ENCODE data around the gene STMN1.

Gene STMN1

DNA sequence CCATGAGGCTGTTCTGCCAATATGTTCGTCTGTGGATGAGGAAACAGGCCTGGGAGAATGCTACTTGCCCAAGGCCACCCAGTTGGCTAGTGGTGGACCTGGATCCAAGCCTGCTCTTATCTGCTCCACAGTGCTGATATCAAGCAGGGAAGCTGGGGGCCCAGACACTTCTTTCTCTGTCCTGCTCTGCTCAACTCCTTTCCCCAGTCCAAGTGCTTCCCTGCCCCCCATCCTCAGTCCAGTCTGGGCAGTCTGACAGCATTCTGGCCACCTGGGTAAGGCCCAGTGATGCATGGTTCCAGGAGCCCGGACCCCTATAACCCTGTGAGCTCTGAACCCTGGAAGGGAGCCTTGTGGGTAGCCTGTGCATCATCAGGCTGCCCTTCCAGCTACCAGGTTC is 26.5 kb downstream of the STMN1 start:
- Mint-ChIP-seq H3K9me3 (no peaks in the 10 kb centered on the region), H3K27me3 (no peaks in the 10 kb centered on the region), H3K27ac (ENCODE audit: low read depth) (no peak overlapping the region), H3K36me3 (ENCODE audit: insufficient read depth) (peaks cover 4% of the 10 kb centered on the region), H3K4me3 (no peak overlapping the region), H3K4me1 (peaks cover 14% of the 10 kb centered on the region)
- DNase-seq (ENCODE audit: low spot score in 2 of 2): no peak
- no peak for ATAC-seq (replicated peaks; ENCODE audit: extremely low read depth, poor library complexity, severe bottlenecking)

DNA sequence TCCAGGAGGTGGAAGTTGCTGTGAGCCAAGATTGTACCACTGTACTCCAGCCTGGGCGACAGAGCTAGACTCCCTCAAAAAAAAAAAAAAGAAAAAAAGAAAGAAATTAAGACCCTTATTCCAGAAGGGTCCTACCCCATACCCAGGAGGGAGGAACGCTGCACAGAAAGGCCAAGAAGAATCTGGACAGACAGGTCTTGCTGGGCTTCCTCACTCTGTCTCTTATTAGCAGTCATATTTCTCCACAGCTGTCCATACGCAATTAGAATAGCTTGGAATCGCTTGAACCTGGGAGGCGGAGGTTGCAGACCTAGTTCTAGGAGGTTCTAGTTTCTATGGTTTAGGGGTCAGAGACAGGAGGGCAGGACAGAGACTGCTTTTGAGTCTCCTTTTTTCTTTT is 27.5 kb downstream of the STMN1 start:
- Mint-ChIP-seq H3K4me1 (peaks cover 14% of the 10 kb centered on the region), H3K27ac (ENCODE audit: low read depth) (no peak overlapping the region), H3K36me3 (ENCODE audit: insufficient read depth) (peaks cover 4% of the 10 kb centered on the region), H3K9me3 (no peaks in the 10 kb centered on the region), H3K27me3 (no peaks in the 10 kb centered on the region), H3K4me3 (no peak overlapping the region)
- no peak for ATAC-seq (replicated peaks; ENCODE audit: extremely low read depth, poor library complexity, severe bottlenecking)
- no peak for DNase-seq (ENCODE audit: low spot score in 2 of 2)

DNA sequence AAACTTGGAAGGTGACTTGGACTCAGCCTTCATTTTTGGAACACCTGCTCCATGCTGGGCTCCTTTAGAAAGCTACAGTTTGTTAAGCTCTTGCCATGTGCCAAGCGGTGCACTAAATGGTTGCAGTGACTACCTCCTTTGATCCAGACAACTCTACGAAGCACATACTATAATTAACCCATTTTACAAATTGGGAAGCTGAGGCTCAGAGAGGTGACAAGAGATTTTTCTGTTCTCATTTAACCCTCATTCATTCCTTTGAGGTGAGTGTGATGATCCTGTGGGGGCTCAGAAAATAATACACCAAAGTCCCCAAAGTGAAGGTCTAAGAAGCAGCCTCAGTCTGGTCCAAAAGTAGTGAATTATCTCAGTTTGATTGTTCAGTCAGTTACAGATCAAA is 29.1 kb downstream of the STMN1 start:
- Mint-ChIP-seq H3K36me3 (ENCODE audit: insufficient read depth) (peaks cover 4% of the 10 kb centered on the region), H3K27me3 (no peaks in the 10 kb centered on the region), H3K9me3 (no peaks in the 10 kb centered on the region), H3K4me3 (no peak overlapping the region), H3K27ac (ENCODE audit: low read depth) (no peak overlapping the region), H3K4me1 (peaks cover 14% of the 10 kb centered on the region)
- DNase-seq (ENCODE audit: low spot score in 2 of 2) (no peak), ATAC-seq (replicated peaks; ENCODE audit: extremely low read depth, poor library complexity, severe bottlenecking) (no peak)

DNA sequence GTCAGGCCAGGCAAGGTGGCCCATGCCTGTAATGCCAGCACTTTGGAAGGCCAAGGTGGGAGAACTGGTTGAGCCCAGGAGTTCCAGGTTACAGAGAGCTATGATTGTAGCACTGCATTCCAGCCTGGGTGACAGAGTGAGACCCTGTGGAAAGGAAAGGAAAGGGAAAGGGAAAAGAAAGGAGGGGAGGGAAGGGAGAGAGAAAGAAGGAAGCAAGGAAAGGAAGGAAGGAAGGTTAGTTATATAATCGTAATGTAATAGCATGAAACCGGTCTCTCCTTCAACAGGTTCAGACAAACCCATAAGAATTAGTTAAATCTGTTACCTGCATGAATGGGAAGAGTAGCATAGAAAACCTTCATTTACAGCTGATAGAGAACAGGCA is 29.5 kb downstream of the STMN1 start:
- H3K4me3 Mint-ChIP-seq: no peak overlapping the region
- peaks cover 14% of the 10 kb centered on the region for H3K4me1 Mint-ChIP-seq
- no peak for DNase-seq (ENCODE audit: low spot score in 2 of 2)

DNA sequence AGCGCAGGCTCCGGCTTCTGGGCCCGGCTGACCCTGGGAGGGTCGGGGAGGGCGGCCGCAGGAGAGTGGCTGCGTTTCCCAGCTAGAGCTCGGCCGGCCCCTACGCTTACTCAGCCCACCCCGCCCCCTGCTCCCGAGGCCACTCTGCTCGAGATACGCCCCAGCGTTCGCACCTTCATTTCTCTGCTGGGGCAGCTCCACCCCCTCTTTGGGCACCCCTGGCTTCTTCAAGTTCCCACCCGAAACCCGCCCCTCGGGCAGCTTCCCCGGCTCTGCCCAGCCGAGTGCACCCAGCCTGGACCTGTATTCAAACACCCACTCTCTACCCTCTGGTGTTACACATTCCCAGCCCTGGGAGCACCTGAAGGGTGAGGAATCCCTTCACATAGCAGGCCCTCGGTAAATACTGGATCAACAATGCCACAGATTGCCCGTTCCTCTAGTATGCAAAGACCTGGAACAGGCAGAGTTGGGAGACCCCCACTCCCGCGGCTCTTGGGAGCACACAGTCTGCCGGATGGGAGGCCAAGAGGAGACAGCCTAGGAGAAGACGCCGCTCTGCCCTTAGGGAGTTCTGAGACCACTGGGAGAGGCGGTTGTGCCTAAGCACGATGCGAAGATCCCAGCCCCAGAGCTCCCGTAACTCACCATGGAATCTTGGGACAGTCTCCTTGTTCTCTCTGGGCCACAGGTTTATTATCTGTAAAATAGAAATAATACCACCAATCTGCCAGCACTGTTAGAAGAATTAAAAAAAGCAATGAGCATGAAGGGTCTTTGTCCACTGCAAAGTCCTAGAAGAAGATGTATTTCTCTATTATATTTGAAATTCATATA is 30.1 kb downstream of the STMN1 start:
- no peak for DNase-seq (ENCODE audit: low spot score in 2 of 2)
- Mint-ChIP-seq H3K4me1 (peaks cover 14% of the 10 kb centered on the region), H3K36me3 (ENCODE audit: insufficient read depth) (peaks cover 4% of the 10 kb centered on the region), H3K4me3 (peak overlapping the region; percentile 73), H3K27me3 (no peaks in the 10 kb centered on the region), H3K27ac (ENCODE audit: low read depth) (peak overlapping the region; percentile 30), H3K9me3 (no peaks in the 10 kb centered on the region)
- peak; percentile 39 for ATAC-seq (replicated peaks; ENCODE audit: extremely low read depth, poor library complexity, severe bottlenecking)

More for the DNA sequence above, 29.5 kb downstream of the STMN1 start:
- peaks cover 4% of the 10 kb centered on the region for H3K36me3 Mint-ChIP-seq (ENCODE audit: insufficient read depth)
- H3K27ac Mint-ChIP-seq (ENCODE audit: low read depth): peak overlapping the region; percentile 30
- ATAC-seq (replicated peaks; ENCODE audit: extremely low read depth, poor library complexity, severe bottlenecking): no peak
- H3K9me3 Mint-ChIP-seq: no peaks in the 10 kb centered on the region
- no peaks in the 10 kb centered on the region for H3K27me3 Mint-ChIP-seq

DNA sequence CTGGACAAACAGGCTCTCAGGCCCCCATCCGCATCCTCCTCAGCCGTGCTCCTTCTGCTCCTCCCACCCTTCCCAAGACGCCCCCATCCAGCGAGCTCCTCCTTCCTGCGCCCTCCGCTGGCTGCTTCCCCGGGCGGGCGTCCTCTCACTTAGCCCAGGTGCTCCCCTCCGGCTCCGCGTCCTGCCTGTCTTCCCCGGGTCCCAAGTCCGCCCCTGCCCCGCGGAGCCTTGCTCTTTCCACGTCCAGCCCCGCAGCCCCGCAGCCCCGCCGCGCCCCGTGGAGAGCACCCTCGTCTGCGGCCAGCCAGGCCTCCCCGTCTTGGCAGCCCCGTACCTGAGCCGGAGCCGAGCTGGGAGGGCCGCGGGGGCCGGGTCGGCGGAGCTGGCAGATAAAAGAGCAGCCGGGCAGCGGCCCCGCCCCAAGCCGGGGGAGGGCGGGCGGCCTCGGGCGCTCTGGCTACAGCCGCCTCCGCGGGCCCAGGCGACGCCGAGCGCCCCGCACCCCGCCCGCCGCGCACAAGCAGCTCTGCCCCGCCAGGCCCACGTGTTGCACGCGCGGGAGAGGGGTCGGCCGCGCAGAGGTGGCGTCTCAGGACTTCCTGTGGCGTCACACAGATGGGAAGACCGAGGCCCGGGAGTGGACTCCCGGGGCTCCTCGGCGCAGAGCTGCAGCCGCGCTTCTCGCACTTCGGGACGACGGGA is 30.9 kb downstream of the STMN1 start, which contains the start of gene PAQR7:
PAQR7 (minus strand) TSS at position 555 of the 702 bp plus-strand sequence. CDS start 11,869 bp downstream, outside the sequence.
- H3K27me3 Mint-ChIP-seq: no peaks in the 10 kb centered on the region
- peaks cover 4% of the 10 kb centered on the region for H3K36me3 Mint-ChIP-seq (ENCODE audit: insufficient read depth)
- peak; percentile 25 to 37 for DNase-seq (ENCODE audit: low spot score in 2 of 2)
- peaks cover 14% of the 10 kb centered on the region for H3K4me1 Mint-ChIP-seq
- H3K27ac Mint-ChIP-seq (ENCODE audit: low read depth): peak within 1 kb of the TSS; percentile 30
- H3K4me3 Mint-ChIP-seq: peak within 1 kb of the TSS; percentile 73
- ATAC-seq (replicated peaks; ENCODE audit: extremely low read depth, poor library complexity, severe bottlenecking): peak; percentile 76
- no peaks in the 10 kb centered on the region for H3K9me3 Mint-ChIP-seq

DNA sequence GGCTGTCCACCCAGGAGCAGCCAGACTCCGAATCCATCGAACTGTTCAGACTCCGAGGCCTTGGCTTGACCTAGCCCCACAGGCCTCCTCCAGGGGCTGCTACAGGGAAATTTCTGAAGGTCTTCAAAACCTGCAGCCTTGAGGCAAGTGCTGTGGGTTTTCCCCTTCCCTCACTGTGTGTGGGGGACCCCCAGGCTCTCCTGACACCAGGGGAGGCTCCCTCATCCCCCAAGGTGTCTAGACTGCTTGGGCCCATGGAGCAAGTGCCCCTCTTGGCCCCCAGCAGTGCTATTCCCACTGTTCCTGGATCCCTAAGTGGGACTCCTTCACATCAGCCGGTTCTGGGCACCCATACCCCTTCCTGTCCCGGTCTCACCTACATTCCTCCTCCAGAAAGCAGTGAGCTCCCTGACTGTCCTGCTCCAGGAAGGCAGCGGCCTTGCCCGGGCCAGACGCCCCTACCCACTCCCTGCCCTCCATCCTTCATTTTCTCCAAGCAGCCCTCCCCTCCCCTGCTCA is 31.5 kb downstream of the STMN1 start:
- DNase-seq (ENCODE audit: low spot score in 2 of 2) (no peak), ATAC-seq (replicated peaks; ENCODE audit: extremely low read depth, poor library complexity, severe bottlenecking) (peak; percentile 11)
- no peak overlapping the region for H3K27ac Mint-ChIP-seq (ENCODE audit: low read depth)
- H3K4me3 Mint-ChIP-seq: peak overlapping the region; percentile 73
- no peaks in the 10 kb centered on the region for H3K27me3 Mint-ChIP-seq
- no peaks in the 10 kb centered on the region for H3K9me3 Mint-ChIP-seq
- H3K4me1 Mint-ChIP-seq: peaks cover 14% of the 10 kb centered on the region
- H3K36me3 Mint-ChIP-seq (ENCODE audit: insufficient read depth): peaks cover 4% of the 10 kb centered on the region

DNA sequence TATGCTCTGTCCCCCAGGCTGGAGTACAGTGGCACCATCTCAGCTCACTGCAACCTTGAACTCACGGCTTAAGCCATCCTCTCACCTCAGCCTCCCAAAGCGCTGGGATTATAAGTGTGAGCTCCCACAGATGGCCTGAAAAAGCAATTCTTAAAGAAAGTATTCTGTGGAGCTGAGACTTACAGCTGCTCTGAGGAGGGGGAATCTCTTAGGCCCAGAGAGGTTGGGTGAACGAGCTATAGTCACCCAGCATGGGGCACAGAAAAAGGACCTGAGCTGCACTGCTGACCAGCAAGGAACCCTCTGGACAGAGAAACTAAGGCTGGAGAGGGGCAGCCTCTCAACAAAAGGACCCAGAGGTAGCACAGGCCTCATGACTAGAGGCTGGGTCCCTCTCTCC is 32.0 kb downstream of the STMN1 start:
- H3K36me3 Mint-ChIP-seq (ENCODE audit: insufficient read depth): peaks cover 4% of the 10 kb centered on the region
- no peak overlapping the region for H3K27ac Mint-ChIP-seq (ENCODE audit: low read depth)
- no peaks in the 10 kb centered on the region for H3K9me3 Mint-ChIP-seq
- peaks cover 14% of the 10 kb centered on the region for H3K4me1 Mint-ChIP-seq
- ATAC-seq (replicated peaks; ENCODE audit: extremely low read depth, poor library complexity, severe bottlenecking) (no peak), DNase-seq (ENCODE audit: low spot score in 2 of 2) (no peak)
- H3K4me3 Mint-ChIP-seq: no peak overlapping the region
- H3K27me3 Mint-ChIP-seq: no peaks in the 10 kb centered on the region

DNA sequence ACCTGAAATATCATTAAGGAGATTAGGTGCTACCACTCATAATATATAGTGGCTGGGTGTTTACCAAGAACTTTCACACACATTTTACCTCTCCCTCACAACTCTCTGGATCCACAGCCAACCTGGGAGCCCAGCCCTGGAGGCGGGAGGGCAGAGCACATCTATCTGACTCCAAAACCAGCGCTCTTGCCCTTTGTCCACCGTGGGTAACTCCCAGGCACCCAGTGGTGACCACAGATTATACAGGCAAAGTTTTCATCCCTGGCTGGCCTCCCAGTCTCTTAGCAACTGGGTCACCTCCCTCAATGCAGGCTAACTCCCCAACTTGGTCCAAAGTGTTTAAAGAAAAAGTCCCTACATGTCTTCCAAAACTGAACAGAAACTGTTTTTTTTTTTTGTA is 33.1 kb downstream of the STMN1 start:
- H3K9me3 Mint-ChIP-seq: no peaks in the 10 kb centered on the region
- ATAC-seq (replicated peaks; ENCODE audit: extremely low read depth, poor library complexity, severe bottlenecking): no peak
- H3K36me3 Mint-ChIP-seq (ENCODE audit: insufficient read depth): peaks cover 4% of the 10 kb centered on the region
- H3K27me3 Mint-ChIP-seq: no peaks in the 10 kb centered on the region
- no peak for DNase-seq (ENCODE audit: low spot score in 2 of 2)
- peaks cover 14% of the 10 kb centered on the region for H3K4me1 Mint-ChIP-seq
- no peak overlapping the region for H3K4me3 Mint-ChIP-seq
- no peak overlapping the region for H3K27ac Mint-ChIP-seq (ENCODE audit: low read depth)

DNA sequence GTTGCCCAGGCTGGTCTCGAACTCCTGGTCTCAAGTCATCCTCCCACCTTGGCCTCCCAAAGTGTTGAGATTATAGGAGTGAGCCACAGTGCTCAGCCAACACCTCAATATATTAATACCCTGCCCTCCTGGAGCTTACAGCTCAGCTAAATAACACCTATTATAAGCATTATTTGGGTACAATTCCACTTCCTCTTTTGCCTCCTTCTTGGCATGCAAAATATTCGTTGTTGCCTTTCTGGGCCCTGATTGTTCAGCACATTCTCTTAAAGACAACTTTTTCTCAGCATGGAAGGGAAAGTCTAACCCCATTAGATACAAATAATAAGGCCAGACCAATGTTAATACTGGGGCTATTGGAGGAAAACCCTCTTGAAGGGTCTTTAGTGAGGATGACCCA is 33.5 kb downstream of the STMN1 start:
- peaks cover 14% of the 10 kb centered on the region for H3K4me1 Mint-ChIP-seq
- DNase-seq (ENCODE audit: low spot score in 2 of 2) (no peak), ATAC-seq (replicated peaks; ENCODE audit: extremely low read depth, poor library complexity, severe bottlenecking) (no peak)
- no peak overlapping the region for H3K4me3 Mint-ChIP-seq
- no peaks in the 10 kb centered on the region for H3K9me3 Mint-ChIP-seq
- H3K36me3 Mint-ChIP-seq (ENCODE audit: insufficient read depth): peaks cover 4% of the 10 kb centered on the region
- H3K27me3 Mint-ChIP-seq: no peaks in the 10 kb centered on the region
- H3K27ac Mint-ChIP-seq (ENCODE audit: low read depth): no peak overlapping the region

DNA sequence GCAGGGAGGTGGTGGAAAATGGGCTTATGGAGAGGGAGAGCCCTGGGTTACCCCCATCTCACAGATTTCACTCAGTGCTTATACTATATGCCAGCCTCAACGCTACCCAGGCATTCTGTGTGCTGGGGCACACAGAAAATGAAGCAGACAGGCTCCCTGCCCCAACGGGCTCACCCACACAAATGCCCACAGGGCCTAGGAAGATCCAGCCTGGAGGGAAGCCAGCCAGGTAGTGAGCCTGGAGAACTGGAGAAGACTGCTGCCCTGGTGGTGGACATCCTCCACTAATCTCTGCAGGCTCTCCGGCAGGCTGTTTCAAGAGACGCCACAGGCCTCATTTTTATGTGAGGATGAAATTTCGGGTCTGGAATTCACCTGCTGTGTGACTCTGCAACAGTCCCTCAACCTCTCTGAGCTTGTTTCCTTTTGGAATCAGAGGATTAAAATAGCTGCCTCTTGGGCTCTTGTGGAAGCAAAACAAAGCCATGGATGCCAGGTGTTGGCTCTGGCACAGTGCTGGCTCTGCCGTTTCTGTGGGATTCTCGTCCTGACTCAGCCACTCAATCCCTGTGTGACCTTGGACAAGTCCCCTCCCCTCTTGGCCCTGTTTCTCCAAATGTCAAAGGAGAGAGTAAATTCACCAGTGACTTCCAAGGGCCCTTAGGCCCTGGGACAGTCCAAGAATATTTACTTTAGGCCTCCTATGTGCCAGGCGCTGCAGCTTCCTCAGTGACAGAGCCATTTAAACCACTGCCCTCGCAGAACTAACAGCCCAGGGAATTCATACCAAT is 34.3 kb downstream of the STMN1 start:
- H3K4me3 Mint-ChIP-seq: no peak overlapping the region
- peaks cover 4% of the 10 kb centered on the region for H3K36me3 Mint-ChIP-seq (ENCODE audit: insufficient read depth)
- H3K27me3 Mint-ChIP-seq: no peaks in the 10 kb centered on the region
- peaks cover 14% of the 10 kb centered on the region for H3K4me1 Mint-ChIP-seq
- no peaks in the 10 kb centered on the region for H3K9me3 Mint-ChIP-seq
- DNase-seq (ENCODE audit: low spot score in 2 of 2) (no peak), ATAC-seq (replicated peaks; ENCODE audit: extremely low read depth, poor library complexity, severe bottlenecking) (no peak)
- no peak overlapping the region for H3K27ac Mint-ChIP-seq (ENCODE audit: low read depth)

DNA sequence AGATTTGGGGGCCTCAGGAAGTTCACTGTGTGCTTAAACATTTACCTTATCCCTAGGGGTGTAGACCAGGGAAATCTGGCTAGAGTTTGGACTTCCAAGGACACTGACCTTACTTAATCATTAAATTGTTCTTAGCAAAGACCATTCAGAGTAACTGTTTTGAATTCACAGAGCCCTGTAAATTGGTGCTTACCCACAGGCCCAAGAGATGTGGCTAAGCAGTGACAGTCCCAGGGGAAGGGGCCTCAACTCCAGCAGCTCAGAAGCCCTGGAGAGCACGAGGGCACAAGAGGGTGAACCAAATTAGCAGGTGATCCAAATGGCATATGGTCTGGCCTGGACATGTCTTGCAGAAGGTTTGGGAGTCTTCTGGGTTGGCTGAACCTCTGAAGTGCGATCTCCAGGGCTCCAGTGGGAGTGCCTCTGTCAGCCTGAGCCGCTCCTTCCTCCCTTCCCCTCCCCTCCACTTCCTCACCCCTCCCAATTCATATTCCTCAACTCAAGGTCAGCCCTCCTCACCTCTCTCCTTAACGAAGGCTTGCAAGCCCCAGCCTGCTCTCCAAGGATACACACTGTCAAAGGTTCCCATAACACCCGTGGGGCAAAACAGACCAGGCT is 35.0 kb downstream of the STMN1 start:
- H3K4me1 Mint-ChIP-seq: peaks cover 10% of the 10 kb centered on the region
- H3K36me3 Mint-ChIP-seq (ENCODE audit: insufficient read depth): peaks cover 4% of the 10 kb centered on the region
- ATAC-seq (replicated peaks; ENCODE audit: extremely low read depth, poor library complexity, severe bottlenecking) (no peak), DNase-seq (ENCODE audit: low spot score in 2 of 2) (no peak)
- H3K9me3 Mint-ChIP-seq: no peaks in the 10 kb centered on the region
- no peak overlapping the region for H3K4me3 Mint-ChIP-seq
- no peaks in the 10 kb centered on the region for H3K27me3 Mint-ChIP-seq
- no peak overlapping the region for H3K27ac Mint-ChIP-seq (ENCODE audit: low read depth)

All from central memory CD8-positive, alpha-beta T cell (primary cell).